SU-DHL-6 (cell line): ENCODE data around the gene ZDHHC11B.
A peak's percentile ranks its signal among the peaks of the same experiment; 100 is the strongest.

Experiments
- CTCF ChIP-seq: fragments of 200-600 bp; sonication (generic); IDR thresholded peaks from one replicate; pipeline ENCODE4 v1.5.1; 2017; ENCODE audit warnings: antibody characterized with exemption, mild to moderate bottlenecking, low read length, moderate library complexity; ENCODE audit not compliant: insufficient read depth, poor library complexity, severe bottlenecking
- EZH2phosphoT487 ChIP-seq: fragments of 200-600 bp; sonication (generic), shearing (Covaris generic); conservative IDR thresholded peaks from 2 replicates; pipeline ENCODE4 v1.6.1; 2018; ENCODE audit warnings: mild to moderate bottlenecking, antibody characterized with exemption, low read length, moderate library complexity, mixed read lengths

- TF ChIP-seq CTCF, result peak; percentile 87
- no peak for TF ChIP-seq EZH2phosphoT487
Measured at GRCh38 chr5:669111-669841, 115.3 kb downstream of the ZDHHC11B start.
